Panc1 (cell line): Measurements from ENCODE around the gene RYR3.

Experiments
- POLR2AphosphoS5 ChIP-seq: IDR thresholded peaks from 2 replicates; pipeline ENCODE4 v1.6.1; 2012; ENCODE audit warnings: mild to moderate bottlenecking, low read depth, low read length, moderate library complexity
- SIN3A ChIP-seq: IDR thresholded peaks from 2 replicates; pipeline ENCODE4 v1.6.1; 2012; ENCODE audit warnings: low read depth, mild to moderate bottlenecking, low read length, moderate library complexity, borderline replicate concordance; ENCODE audit not compliant: insufficient read depth
- TF ChIP-seq, protein P1 (sequence below): fragments of 450-650 bp; IDR thresholded peaks from 2 replicates; pipeline ENCODE4 v1.5.1; 2017; ENCODE audit warnings: mild to moderate bottlenecking
- TF ChIP-seq, protein P2 (sequence below), 2 experiments: IDR thresholded peaks; 2 replicates each; pipeline ENCODE4 v1.6.1; 2011 to 2012; ENCODE audit warnings: low read depth in 2 of 2, control low read depth in 1 of 2, low read length in 1 of 2, mild to moderate bottlenecking in 1 of 2, moderate library complexity in 1 of 2; ENCODE audit not compliant: insufficient read depth in 1 of 2

DNA sequence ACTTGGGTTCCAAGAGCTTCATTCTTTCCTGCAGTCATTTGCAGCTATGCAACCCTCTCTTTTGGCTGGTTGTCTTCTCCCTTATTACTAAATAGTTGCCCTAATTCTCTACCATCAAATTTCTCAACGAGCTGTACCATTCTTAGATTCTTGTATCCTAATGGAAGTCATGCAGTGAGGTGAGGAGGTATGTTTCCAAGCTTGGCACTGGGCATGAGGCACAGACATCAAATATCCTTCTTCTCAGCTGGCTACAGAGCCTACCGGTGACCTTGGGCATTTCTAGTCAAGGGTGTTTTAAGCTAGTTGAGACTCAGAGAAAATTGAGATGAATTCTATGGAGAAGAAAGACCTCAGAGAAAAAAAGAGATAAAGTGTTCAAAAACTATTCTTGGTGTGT, 166.1 kb downstream of the RYR3 start:
- TF ChIP-seq, protein P1, sequence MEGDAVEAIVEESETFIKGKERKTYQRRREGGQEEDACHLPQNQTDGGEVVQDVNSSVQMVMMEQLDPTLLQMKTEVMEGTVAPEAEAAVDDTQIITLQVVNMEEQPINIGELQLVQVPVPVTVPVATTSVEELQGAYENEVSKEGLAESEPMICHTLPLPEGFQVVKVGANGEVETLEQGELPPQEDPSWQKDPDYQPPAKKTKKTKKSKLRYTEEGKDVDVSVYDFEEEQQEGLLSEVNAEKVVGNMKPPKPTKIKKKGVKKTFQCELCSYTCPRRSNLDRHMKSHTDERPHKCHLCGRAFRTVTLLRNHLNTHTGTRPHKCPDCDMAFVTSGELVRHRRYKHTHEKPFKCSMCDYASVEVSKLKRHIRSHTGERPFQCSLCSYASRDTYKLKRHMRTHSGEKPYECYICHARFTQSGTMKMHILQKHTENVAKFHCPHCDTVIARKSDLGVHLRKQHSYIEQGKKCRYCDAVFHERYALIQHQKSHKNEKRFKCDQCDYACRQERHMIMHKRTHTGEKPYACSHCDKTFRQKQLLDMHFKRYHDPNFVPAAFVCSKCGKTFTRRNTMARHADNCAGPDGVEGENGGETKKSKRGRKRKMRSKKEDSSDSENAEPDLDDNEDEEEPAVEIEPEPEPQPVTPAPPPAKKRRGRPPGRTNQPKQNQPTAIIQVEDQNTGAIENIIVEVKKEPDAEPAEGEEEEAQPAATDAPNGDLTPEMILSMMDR: no peak
- no peak for TF ChIP-seq POLR2AphosphoS5
- TF ChIP-seq, protein P2, sequence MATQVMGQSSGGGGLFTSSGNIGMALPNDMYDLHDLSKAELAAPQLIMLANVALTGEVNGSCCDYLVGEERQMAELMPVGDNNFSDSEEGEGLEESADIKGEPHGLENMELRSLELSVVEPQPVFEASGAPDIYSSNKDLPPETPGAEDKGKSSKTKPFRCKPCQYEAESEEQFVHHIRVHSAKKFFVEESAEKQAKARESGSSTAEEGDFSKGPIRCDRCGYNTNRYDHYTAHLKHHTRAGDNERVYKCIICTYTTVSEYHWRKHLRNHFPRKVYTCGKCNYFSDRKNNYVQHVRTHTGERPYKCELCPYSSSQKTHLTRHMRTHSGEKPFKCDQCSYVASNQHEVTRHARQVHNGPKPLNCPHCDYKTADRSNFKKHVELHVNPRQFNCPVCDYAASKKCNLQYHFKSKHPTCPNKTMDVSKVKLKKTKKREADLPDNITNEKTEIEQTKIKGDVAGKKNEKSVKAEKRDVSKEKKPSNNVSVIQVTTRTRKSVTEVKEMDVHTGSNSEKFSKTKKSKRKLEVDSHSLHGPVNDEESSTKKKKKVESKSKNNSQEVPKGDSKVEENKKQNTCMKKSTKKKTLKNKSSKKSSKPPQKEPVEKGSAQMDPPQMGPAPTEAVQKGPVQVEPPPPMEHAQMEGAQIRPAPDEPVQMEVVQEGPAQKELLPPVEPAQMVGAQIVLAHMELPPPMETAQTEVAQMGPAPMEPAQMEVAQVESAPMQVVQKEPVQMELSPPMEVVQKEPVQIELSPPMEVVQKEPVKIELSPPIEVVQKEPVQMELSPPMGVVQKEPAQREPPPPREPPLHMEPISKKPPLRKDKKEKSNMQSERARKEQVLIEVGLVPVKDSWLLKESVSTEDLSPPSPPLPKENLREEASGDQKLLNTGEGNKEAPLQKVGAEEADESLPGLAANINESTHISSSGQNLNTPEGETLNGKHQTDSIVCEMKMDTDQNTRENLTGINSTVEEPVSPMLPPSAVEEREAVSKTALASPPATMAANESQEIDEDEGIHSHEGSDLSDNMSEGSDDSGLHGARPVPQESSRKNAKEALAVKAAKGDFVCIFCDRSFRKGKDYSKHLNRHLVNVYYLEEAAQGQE (IDR thresholded peaks at IDR 0.05; ENCODE audit: insufficient read depth in 1 of 2, low read depth in 2 of 2, low read length in 1 of 2): no peak
- TF ChIP-seq SIN3A: no peak
